Measurements from ENCODE around the gene RASSF1. TPM values are rescaled to one million over a fixed set of nuclear protein-coding genes. Genes with fewer than 3 reads are reported as not detected.
A peak's percentile ranks its signal among the peaks of the same experiment; 100 is the strongest.
"Not testable (repeated sequence)": the region's sequence is repeated elsewhere in the genome, so short reads cannot be mapped to it uniquely, and the experiment has no call there.

RASSF1 gene
- total and polyA plus RNA-seq, 5 donors, result 15.6 to 20.4 (median 15.9) TPM

- WGBS, result 81% methylated on average over 3 of the region's 3 CpGs
- intact Hi-C loops (cut with DNase I), result no loop called here
- H3K27ac ChIP-seq (ENCODE audit: low read length), result no peak overlapping the region
- DNase-seq (peak in 1 of 3 donors; percentile 28), ATAC-seq (peak in 1 of 2 donors; percentile 7)
- H3K4me3 ChIP-seq (ENCODE audit: low read length), result no peak overlapping the region
- no peaks in the 10 kb centered on the region for H3K4me1 ChIP-seq (ENCODE audit: control insufficient read depth, insufficient read depth, low read length)
- no peaks in the 10 kb centered on the region for H3K9me3 ChIP-seq (ENCODE audit: control insufficient read depth, low read length)
- no peaks in the 10 kb centered on the region for H3K27me3 ChIP-seq (ENCODE audit: control insufficient read depth, insufficient read depth)
Measured at GRCh38 chr3:50314342-50314741, 26.3 kb downstream of the RASSF1 start.

GRCh38 chr3:50312041-50312440, 28.6 kb downstream of the RASSF1 start:
- DNase-seq; H3K27me3 ChIP-seq (ENCODE audit: control insufficient read depth, insufficient read depth); H3K4me3 ChIP-seq (ENCODE audit: low read length); intact Hi-C loops (cut with DNase I); ATAC-seq; H3K9me3 ChIP-seq (ENCODE audit: control insufficient read depth, low read length); H3K27ac ChIP-seq (ENCODE audit: low read length); H3K4me1 ChIP-seq (ENCODE audit: control insufficient read depth, insufficient read depth, low read length): not testable (repeated sequence)
- WGBS, result 93% methylated on average over 32 of the region's 32 CpGs

- intact Hi-C loops (cut with DNase I), result no loop called here
- no peak overlapping the region for H3K27ac ChIP-seq (ENCODE audit: low read length)
- DNase-seq (no peak), ATAC-seq (no peak)
- H3K4me1 ChIP-seq (ENCODE audit: control insufficient read depth, insufficient read depth, low read length), result peaks cover 5% of the 10 kb centered on the region
- H3K27me3 ChIP-seq (ENCODE audit: control insufficient read depth, insufficient read depth), result no peaks in the 10 kb centered on the region
- no peaks in the 10 kb centered on the region for H3K9me3 ChIP-seq (ENCODE audit: control insufficient read depth, low read length)
- no peak overlapping the region for H3K4me3 ChIP-seq (ENCODE audit: low read length)
Measured at GRCh38 chr3:50304601-50305000, 36.0 kb downstream of the RASSF1 start.

DNA sequence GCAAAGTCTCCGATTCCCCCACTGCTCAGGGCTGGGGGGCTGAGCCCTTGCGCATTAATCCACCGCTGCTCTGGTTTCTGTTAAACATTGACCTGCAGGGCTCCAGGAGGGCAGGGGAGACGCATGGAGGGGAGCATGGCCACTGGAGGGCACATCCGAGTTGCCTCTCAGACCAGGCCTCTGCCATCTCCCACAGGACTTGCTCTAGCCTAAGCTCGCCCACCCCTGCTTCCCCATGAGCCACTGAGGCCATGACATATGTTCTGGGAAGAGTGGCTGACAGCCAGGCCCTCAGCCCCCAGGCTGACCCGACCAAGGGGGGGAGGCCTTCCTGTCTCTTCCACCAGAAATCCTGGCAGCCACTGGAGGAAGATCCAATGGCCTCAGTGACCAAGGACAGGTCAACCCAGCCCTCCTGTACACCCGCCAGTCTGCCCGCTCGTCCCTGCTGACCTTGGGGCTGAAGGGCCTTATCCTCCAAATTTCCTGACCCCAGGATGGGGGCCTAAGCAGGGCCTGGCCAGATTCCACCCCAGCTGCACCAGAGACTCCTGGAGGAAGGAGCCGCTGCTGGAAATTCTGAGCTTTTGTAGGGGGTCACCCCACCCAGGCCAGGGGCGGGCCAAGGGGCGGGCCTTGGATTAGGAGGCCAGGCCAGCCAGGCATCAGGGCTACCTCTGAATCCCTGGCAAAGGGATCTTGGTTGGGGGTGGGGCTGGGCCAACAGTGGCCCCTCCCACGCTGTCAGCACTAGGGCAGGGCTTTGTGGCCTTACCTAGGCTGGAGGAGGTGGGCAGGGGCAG, 37.4 kb downstream of the RASSF1 start, which contains the start of gene HYAL1:
HYAL1 (minus strand) TSS at position 562 of the 803 bp plus-strand sequence. CDS start 618 bp downstream, outside the sequence.
- WGBS, result 49% methylated on average over 14 of the region's 14 CpGs
- intact Hi-C loops (cut with DNase I), result no loop called here
- Histone ChIP-seq H3K27ac (ENCODE audit: low read length) (peak within 1 kb of the TSS; percentile 80), H3K9me3 (ENCODE audit: control insufficient read depth, low read length) (no peaks in the 10 kb centered on the region), H3K4me3 (ENCODE audit: low read length) (peak within 1 kb of the TSS; percentile 24), H3K4me1 (ENCODE audit: control insufficient read depth, insufficient read depth, low read length) (peaks cover 9% of the 10 kb centered on the region), H3K27me3 (ENCODE audit: control insufficient read depth, insufficient read depth) (no peaks in the 10 kb centered on the region)
- DNase-seq, result peak; percentile 88 to 93 (median 92)
- peak; percentile 40 to 59 for ATAC-seq

DNA sequence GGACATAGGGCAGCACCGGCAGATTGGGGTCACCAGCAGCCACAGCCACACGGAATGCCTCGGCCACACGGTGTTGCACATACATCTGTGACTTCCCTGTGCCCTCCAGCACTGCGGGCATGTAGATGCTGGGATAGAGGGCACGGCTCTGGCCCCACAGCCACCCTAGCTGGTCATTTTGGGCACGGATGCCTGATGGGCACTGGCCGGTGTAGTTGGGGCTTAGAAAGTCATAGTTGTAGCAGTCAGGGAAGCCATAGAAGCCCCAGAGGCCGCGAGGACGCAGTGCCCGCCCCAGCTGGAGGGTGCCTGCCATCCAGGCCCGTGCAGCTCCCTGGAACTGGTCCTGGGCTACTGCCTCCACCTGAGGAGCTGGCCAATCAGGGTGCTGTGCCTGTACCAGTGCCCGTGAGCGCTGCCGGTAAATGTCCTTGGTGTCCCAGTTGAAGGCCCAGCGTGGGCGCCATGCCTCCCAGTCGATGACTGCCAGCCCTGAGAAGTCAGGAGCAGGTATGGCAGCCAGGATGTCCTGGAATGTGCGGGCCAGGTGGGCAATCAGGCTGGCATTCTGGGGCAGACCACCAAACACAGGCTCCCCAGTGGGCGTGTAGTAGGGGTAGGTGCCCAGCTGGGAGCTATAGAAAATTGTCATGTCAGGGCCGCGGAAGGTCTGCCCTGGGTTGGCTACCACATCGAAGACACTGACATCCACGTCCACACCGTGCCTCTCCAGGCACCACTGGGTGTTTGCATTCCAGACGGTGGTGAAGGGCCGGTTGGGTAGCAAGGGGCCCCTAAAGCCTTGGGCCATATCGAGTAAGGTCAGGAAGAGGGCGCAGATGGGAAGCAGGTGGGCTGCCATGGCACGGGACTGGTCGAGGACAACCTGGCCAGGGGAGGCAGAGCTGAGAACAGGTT, 38.3 kb downstream of the RASSF1 start:
- intact Hi-C loops (cut with DNase I), result no loop called here
- 76% methylated on average over 32 of the region's 32 CpGs for WGBS
- Histone ChIP-seq H3K27ac (ENCODE audit: low read length) (peak overlapping the region; percentile 80), H3K27me3 (ENCODE audit: control insufficient read depth, insufficient read depth) (no peaks in the 10 kb centered on the region), H3K9me3 (ENCODE audit: control insufficient read depth, low read length) (no peaks in the 10 kb centered on the region), H3K4me3 (ENCODE audit: low read length) (peak overlapping the region; percentile 24), H3K4me1 (ENCODE audit: control insufficient read depth, insufficient read depth, low read length) (peaks cover 10% of the 10 kb centered on the region)
- ATAC-seq, result no peak
- peak in 2 of 3 donors; percentile 66 to 67 for DNase-seq

- Histone ChIP-seq H3K9me3 (ENCODE audit: control insufficient read depth, low read length) (no peaks in the 10 kb centered on the region), H3K4me3 (ENCODE audit: low read length) (no peak overlapping the region), H3K4me1 (ENCODE audit: control insufficient read depth, insufficient read depth, low read length) (peaks cover 10% of the 10 kb centered on the region), H3K27ac (ENCODE audit: low read length) (peak overlapping the region; percentile 91), H3K27me3 (ENCODE audit: control insufficient read depth, insufficient read depth) (no peaks in the 10 kb centered on the region)
- ATAC-seq (no peak), DNase-seq (no peak)
- 82% methylated on average over 6 of the region's 6 CpGs for WGBS
- intact Hi-C loops (cut with DNase I), result no loop called here
Measured at GRCh38 chr3:50300681-50301254, 39.9 kb downstream of the RASSF1 start.

DNA sequence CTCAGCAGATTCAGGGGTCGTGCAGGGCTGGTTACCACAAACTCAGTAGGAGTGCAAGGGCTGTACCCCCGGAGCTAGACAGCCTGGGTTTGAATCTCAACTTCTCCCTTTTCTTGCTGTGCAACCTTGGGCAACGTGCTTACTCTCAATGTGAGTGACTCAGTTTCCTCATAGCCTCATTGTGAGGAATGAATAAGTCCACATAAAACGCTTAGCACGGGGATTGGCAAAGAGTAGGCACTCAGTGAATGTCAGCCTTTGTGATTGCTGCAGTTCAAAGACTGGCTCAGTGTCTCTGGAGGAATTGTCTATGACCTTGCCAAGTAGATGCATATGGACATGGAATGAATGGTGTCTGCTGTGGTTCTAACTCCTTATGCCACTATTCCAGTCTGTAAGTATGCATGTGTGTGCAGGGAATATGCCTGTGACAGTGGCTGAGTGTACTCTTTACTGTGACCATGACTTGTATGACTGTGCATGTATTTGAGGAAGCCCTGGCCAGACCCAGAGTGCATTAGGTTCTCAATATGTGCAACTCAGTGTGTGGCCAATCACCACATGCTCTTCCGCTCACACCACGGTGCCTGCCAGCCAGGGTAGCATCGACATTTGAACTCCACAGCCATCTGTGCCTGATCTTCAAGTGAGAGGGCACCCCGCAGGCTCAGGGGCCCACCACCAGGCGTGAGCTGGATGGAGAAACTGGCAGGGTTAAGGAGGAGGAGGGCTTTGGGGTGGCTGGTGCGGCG, 40.5 kb downstream of the RASSF1 start:
- ATAC-seq (no peak), DNase-seq (peak in 2 of 3 donors; percentile 70 to 74)
- Histone ChIP-seq H3K27me3 (ENCODE audit: control insufficient read depth, insufficient read depth) (no peaks in the 10 kb centered on the region), H3K27ac (ENCODE audit: low read length) (peak overlapping the region; percentile 91), H3K4me3 (ENCODE audit: low read length) (peak overlapping the region; percentile 30), H3K4me1 (ENCODE audit: control insufficient read depth, insufficient read depth, low read length) (peaks cover 10% of the 10 kb centered on the region), H3K9me3 (ENCODE audit: control insufficient read depth, low read length) (no peaks in the 10 kb centered on the region)
- WGBS, result 44% methylated on average over 12 of the region's 12 CpGs
- intact Hi-C loops (cut with DNase I), result no loop called here

- Histone ChIP-seq H3K27ac (ENCODE audit: low read length) (peak overlapping the region; percentile 91), H3K4me3 (ENCODE audit: low read length) (peak overlapping the region; percentile 30), H3K9me3 (ENCODE audit: control insufficient read depth, low read length) (no peaks in the 10 kb centered on the region), H3K4me1 (ENCODE audit: control insufficient read depth, insufficient read depth, low read length) (peaks cover 10% of the 10 kb centered on the region), H3K27me3 (ENCODE audit: control insufficient read depth, insufficient read depth) (no peaks in the 10 kb centered on the region)
- WGBS, result 0% methylated on average over 12 of the region's 12 CpGs
- no peak for DNase-seq
- ATAC-seq, result no peak
- intact Hi-C loops (cut with DNase I), result no loop called here
Measured at GRCh38 chr3:50299638-50299928, 41.1 kb downstream of the RASSF1 start.

- H3K27me3 ChIP-seq (ENCODE audit: control insufficient read depth, insufficient read depth), result no peaks in the 10 kb centered on the region
- ATAC-seq, result peak; percentile 86 to 92
- no peaks in the 10 kb centered on the region for H3K9me3 ChIP-seq (ENCODE audit: control insufficient read depth, low read length)
- WGBS, result under 1% methylated on average over 61 of the region's 61 CpGs
- intact Hi-C loops (cut with DNase I), result no loop called here
- peak within 1 kb of the TSS; percentile 38 for H3K4me3 ChIP-seq (ENCODE audit: low read length)
- H3K27ac ChIP-seq (ENCODE audit: low read length), result peak within 1 kb of the TSS; percentile 91
- peak; percentile 99 to 100 (median 100) for DNase-seq
- H3K4me1 ChIP-seq (ENCODE audit: control insufficient read depth, insufficient read depth, low read length), result peaks cover 10% of the 10 kb centered on the region
Measured at GRCh38 chr3:50298836-50299637, 41.6 kb downstream of the RASSF1 start, which contains the start of the genes HYAL3 and NAA80. HYAL3 (minus strand) TSS chr3:50299405; CDS start chr3:50295602, 3,803 bp downstream. NAA80 (minus strand) TSS chr3:50299405; CDS start chr3:50297463, 1,942 bp downstream.
